Breast epithelium (tissue), 3 donors: Measurements from ENCODE around the gene INCA1.

Experiments used
- POLR2A ChIP-seq: fragments of 450-650 bp; IDR thresholded peaks from one replicate; pipeline ENCODE4 v1.6.1; 2016; ENCODE audit warnings: antibody characterized with exemption, mild to moderate bottlenecking, moderate library complexity
- TF ChIP-seq, protein P1 (sequence below), 3 donors: fragments of 450-650 bp; IDR thresholded peaks; one replicate each; pipeline ENCODE4 v1.5.1; 2016 to 2017; ENCODE audit warnings: antibody characterized with exemption in 3 of 3, mild to moderate bottlenecking in 3 of 3, moderate library complexity in 3 of 3

DNA sequence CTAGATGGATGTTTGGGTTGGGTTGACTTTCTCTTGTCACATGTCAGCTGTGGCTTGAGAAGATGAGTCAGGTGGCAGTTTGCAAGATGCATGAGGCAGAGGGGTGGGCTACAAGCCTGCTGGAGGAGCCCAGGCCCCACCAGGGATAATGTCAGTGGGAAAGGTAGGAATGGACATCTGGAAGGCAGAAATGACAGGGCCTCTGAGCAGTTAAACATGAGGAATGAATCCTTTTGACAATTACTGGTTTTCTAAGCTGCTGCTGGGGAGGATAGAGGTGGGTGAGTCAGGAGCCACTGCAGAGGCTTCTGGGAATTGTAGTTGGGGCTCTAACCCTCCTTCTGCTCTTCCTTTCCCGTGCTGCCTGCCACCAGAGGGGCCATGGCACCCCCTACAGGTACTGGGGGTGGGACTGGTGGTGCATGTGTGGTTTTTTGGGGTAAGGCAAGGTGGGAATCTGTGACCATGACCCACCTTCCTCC is 22.2 kb upstream of the INCA1 start:
- TF ChIP-seq, protein P1, sequence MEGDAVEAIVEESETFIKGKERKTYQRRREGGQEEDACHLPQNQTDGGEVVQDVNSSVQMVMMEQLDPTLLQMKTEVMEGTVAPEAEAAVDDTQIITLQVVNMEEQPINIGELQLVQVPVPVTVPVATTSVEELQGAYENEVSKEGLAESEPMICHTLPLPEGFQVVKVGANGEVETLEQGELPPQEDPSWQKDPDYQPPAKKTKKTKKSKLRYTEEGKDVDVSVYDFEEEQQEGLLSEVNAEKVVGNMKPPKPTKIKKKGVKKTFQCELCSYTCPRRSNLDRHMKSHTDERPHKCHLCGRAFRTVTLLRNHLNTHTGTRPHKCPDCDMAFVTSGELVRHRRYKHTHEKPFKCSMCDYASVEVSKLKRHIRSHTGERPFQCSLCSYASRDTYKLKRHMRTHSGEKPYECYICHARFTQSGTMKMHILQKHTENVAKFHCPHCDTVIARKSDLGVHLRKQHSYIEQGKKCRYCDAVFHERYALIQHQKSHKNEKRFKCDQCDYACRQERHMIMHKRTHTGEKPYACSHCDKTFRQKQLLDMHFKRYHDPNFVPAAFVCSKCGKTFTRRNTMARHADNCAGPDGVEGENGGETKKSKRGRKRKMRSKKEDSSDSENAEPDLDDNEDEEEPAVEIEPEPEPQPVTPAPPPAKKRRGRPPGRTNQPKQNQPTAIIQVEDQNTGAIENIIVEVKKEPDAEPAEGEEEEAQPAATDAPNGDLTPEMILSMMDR (IDR thresholded peaks at IDR 0.05): no peak
- TF ChIP-seq POLR2A: no peak
